GM20000 (cell line): ENCODE data around the gene IQCN.
A peak's percentile ranks its signal among the peaks of the same experiment; 100 is the strongest.

ENCODE experiments used
- DNase-seq: peaks from one replicate; pipeline ENCODE4 v3.0.0; 2012; ENCODE audit warnings: low spot score
- TF ChIP-seq, protein P1 (sequence below): IDR thresholded peaks from 2 replicates; pipeline ENCODE4 v1.5.1; 2012; ENCODE audit warnings: mild to moderate bottlenecking, control low read depth; ENCODE audit errors: extremely low read depth, missing control alignments

IQCN gene

DNA sequence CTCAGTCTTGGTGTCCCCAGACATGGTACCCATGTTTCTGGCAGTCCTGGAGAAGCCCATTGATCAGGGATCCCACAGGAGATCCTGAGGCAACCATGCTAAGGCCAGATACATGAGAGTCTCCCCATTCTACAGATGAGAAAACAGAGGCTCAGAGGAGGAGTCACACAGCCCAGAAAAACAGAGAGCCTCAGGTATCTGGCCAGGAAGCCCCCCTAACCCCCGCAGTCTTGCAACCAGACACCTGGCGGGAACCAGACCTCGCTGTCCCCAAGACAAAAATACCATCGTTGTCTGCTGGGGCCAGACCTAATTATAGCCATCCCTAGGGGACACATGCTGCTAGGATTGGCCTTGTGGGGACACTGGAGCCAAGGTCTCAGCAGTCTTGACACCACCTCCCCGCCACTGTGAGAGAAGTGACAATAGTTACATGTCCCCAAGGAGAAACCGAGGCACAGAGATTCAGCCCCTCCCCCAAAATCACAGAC, 46.4 kb downstream of the IQCN start:
- no peak for DNase-seq

DNA sequence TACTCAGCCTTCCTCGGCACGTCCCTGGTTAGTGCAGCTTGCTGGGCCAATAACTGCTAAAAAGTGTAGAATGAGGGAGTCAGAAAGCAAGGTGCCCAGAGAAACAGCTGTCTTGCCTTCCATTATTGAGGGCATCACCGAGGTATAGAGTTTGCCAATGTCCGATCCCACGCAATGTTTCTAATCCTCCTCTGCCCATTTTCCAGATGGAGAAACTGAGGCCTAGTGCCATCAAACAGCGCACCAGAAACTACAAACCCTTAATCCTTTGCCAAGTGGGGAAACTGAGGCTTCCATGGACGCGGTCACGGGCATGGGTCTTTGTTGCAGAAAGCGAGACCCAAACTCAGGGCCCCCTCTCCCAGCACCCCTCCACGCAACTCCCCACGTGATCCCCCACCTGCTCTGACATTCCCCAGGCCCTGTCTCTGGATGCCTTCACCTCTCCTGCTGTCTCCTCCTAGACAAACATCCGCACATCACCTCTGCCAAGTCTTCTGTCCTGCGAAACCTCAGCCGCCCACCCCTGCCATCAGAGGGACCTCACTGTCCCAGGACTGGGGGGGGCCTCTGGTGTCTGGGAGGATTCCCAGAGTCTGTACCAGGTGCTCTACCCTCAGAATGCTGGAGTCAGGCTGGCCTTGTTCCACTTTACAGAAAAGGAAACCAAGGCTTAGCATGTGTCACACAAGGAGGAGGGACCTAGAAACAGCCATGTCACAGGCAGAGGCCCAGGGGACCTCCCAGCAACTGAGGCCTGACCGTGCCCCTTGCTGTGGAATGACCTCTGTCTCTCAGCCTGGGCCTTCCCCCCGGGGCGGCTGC, 47.1 kb downstream of the IQCN start:
- peak; percentile 66 for DNase-seq
- TF ChIP-seq, protein P1, sequence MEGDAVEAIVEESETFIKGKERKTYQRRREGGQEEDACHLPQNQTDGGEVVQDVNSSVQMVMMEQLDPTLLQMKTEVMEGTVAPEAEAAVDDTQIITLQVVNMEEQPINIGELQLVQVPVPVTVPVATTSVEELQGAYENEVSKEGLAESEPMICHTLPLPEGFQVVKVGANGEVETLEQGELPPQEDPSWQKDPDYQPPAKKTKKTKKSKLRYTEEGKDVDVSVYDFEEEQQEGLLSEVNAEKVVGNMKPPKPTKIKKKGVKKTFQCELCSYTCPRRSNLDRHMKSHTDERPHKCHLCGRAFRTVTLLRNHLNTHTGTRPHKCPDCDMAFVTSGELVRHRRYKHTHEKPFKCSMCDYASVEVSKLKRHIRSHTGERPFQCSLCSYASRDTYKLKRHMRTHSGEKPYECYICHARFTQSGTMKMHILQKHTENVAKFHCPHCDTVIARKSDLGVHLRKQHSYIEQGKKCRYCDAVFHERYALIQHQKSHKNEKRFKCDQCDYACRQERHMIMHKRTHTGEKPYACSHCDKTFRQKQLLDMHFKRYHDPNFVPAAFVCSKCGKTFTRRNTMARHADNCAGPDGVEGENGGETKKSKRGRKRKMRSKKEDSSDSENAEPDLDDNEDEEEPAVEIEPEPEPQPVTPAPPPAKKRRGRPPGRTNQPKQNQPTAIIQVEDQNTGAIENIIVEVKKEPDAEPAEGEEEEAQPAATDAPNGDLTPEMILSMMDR = no peak

More for the DNA sequence above, 46.4 kb downstream of the IQCN start:
- TF ChIP-seq, protein P1 = no peak

- DNase-seq = peak; percentile 52
- TF ChIP-seq, protein P1 = no peak
Observed at GRCh38 chr19:18225702-18226468, 48.4 kb downstream of the IQCN start, which contains the start of gene PDE4C. PDE4C (minus strand) TSS chr19:18226438; CDS start chr19:18226415, 23 bp downstream.

DNA sequence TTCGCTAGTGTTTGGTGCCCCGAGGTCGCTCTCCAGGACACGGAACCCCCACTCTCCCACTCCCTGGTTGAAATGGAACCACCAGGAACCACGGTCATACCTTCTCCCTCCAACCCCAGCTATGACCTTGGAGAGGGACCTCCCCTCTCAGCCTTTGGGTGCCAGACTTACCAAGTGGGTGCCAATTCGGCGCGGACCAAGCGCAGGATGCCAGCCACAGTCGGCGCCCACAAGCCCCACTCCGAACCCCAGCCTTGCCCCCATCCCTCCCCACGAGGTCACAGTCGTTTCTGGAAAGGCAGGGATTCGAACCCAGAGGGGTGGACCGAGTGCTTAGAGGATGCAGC, 48.9 kb downstream of the IQCN start:
- TF ChIP-seq, protein P1 = no peak
- no peak for DNase-seq

DNA sequence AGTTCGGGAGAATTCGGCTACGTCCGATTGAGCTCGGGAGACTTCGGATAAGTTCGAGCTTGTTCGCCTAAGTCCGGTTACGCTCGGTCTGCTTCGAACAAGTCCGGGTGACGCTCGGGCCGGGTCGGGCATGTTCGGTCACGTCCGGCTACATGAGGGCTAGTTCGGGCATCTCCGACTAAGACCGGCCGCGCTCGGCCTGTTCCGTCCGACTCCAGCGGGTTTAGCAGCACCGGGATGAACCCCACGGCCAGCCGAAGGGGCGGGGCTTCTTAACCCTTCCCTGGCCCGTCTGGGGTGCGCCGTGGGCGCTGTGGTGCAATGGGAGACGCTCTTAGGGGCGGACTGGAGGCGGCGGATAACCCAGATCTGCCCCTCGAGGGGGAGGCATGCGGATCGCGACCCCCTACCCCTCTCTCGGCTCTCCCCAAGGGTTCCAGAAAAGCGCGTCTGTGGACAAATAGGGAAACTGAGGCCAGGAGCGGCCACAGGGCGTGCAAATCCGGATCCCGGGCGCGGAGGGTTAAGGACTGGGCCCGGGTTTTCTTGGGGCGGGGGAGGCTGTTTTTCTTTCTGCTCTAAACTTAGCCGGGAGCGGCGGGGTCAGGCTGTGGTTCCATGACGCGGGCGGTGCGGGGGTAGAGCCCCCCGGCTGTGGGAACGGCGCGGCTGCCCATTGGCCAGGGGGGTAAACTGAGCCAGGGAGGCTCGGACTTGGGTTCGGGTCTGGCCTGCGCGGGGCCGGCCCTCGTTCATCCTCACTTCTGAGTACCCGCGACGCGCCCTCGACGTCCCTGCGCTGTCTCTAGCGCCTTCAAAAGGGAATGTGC, 49.5 kb downstream of the IQCN start:
- peak; percentile 99 for DNase-seq
- TF ChIP-seq, protein P1 = no peak

- TF ChIP-seq, protein P1 = no peak
- DNase-seq = peak; percentile 62
Observed at GRCh38 chr19:18223860-18224524, 50.3 kb downstream of the IQCN start.
